Neuronal stem cell (in vitro differentiated cells): ENCODE data around the gene KCNN3.

Experiments
- DNase-seq: peaks from one replicate; pipeline ENCODE4 v3.0.0-alpha.2; 2013; ENCODE audit warnings: low spot score
- H2AFZ ChIP-seq: one replicate; pipeline ENCODE4 v1.6.1; 2013; ENCODE audit warnings: mild to moderate bottlenecking, low read length, inconsistent platforms
- H2AK5ac ChIP-seq: 2 replicates; pipeline ENCODE4 v1.6.1; 2013; ENCODE audit warnings: low read depth, mild to moderate bottlenecking, inconsistent platforms, low read length, moderate library complexity, mixed read lengths
- H2BK120ac ChIP-seq: 2 replicates; pipeline ENCODE4 v1.6.1; 2013; ENCODE audit warnings: low read depth, mild to moderate bottlenecking, inconsistent platforms, low read length, moderate library complexity, mixed read lengths
- H2BK12ac ChIP-seq: one replicate; pipeline ENCODE4 v1.6.1; 2013; ENCODE audit warnings: low read length, inconsistent platforms
- H2BK15ac ChIP-seq: 2 replicates; pipeline ENCODE4 v1.6.1; 2013; ENCODE audit warnings: mild to moderate bottlenecking, low read length, inconsistent platforms, mixed read lengths
- H2BK5ac ChIP-seq: one replicate; pipeline ENCODE4 v1.6.1; 2013; ENCODE audit warnings: inconsistent platforms, mild to moderate bottlenecking, low read length, moderate library complexity
- H3K14ac ChIP-seq: one replicate; pipeline ENCODE4 v1.6.1; 2013; ENCODE audit warnings: low read length, inconsistent platforms
- H3K18ac ChIP-seq: 2 replicates; pipeline ENCODE4 v1.6.1; 2013; ENCODE audit warnings: low read length, inconsistent platforms
- H3K23ac ChIP-seq: 2 replicates; pipeline ENCODE4 v1.6.1; 2013; ENCODE audit warnings: low read depth, mild to moderate bottlenecking, mixed read lengths, low read length, inconsistent platforms; ENCODE audit not compliant: poor library complexity
- H3K27ac ChIP-seq: replicated peaks from 3 replicates; pipeline ENCODE4 v1.5.1; 2013; ENCODE audit warnings: low read length, inconsistent platforms
- H3K27me3 ChIP-seq, 3 experiments: 2 replicates each; pipeline ENCODE4 v1.6.1; 2013; ENCODE audit warnings: low read length in 3 of 3, mild to moderate bottlenecking in 2 of 3, inconsistent platforms in 1 of 3, low read depth in 1 of 3, mixed read lengths in 1 of 3, moderate library complexity in 1 of 3; ENCODE audit not compliant: control insufficient read depth in 3 of 3, insufficient read depth in 3 of 3
- H3K36me3 ChIP-seq, 2 donors: replicated peaks in 1 of 2; 2 replicates each; pipeline ENCODE4 v1.6.1; 2013; ENCODE audit warnings: low read length in 2 of 2; ENCODE audit not compliant: control insufficient read depth in 2 of 2, insufficient read depth in 2 of 2
- H3K4ac ChIP-seq: 2 replicates; pipeline ENCODE4 v1.6.1; 2013; ENCODE audit warnings: inconsistent platforms, mild to moderate bottlenecking, low read length, moderate library complexity
- H3K4me1 ChIP-seq, 2 donors: 1 replicate in 1 of 2; 2 replicates in 1 of 2; pipeline ENCODE4 v1.6.1; 2013; ENCODE audit warnings: low read length in 2 of 2, low read depth in 1 of 2; ENCODE audit not compliant: control insufficient read depth in 2 of 2, insufficient read depth in 1 of 2
- H3K4me2 ChIP-seq: one replicate; pipeline ENCODE4 v1.6.1; 2013; ENCODE audit warnings: mild to moderate bottlenecking, low read length, inconsistent platforms; ENCODE audit not compliant: insufficient read depth, poor library complexity, severe bottlenecking
- H3K4me3 ChIP-seq, 2 donors: 2 replicates each; pipeline ENCODE4 v1.5.1; 2013; ENCODE audit warnings: low read length in 2 of 2, mild to moderate bottlenecking in 2 of 2, inconsistent platforms in 1 of 2, moderate library complexity in 1 of 2
- H3K79me1 ChIP-seq: one replicate; pipeline ENCODE4 v1.6.1; 2013; ENCODE audit warnings: low read depth, mild to moderate bottlenecking, inconsistent platforms, low read length, moderate library complexity
- H3K9ac ChIP-seq: one replicate; pipeline ENCODE4 v1.6.1; 2013; ENCODE audit warnings: mild to moderate bottlenecking, low read depth, low read length, inconsistent platforms; ENCODE audit not compliant: poor library complexity
- H3K9me3 ChIP-seq, 2 donors: replicated peaks in 1 of 2; 2 replicates each; pipeline versions ENCODE3 to v1.6.1; 2013; ENCODE audit warnings: low read length in 2 of 2, mild to moderate bottlenecking in 2 of 2, inconsistent platforms in 1 of 2, low read depth in 1 of 2, mixed read lengths in 1 of 2, moderate library complexity in 1 of 2; ENCODE audit not compliant: control insufficient read depth in 2 of 2, insufficient read depth in 1 of 2
- H4K8ac ChIP-seq: one replicate; pipeline ENCODE4 v1.6.1; 2013; ENCODE audit warnings: low read depth, mild to moderate bottlenecking, inconsistent platforms, low read length, moderate library complexity
- H4K91ac ChIP-seq: one replicate; pipeline ENCODE4 v1.6.1; 2013; ENCODE audit warnings: low read length, low read depth, mild to moderate bottlenecking, inconsistent platforms; ENCODE audit not compliant: poor library complexity
- WGBS, 2 donors: extraction: QIAGEN DNeasy Blood & Tissue Kit; methylation state at CpG; one replicate each; pipeline ENCODE4 v1.1.7; 2013; ENCODE audit warnings: missing lambda C conversion rate in 2 of 2, mixed read lengths in 1 of 2; ENCODE audit not compliant: insufficient read length in 2 of 2, insufficient replicate concordance in 1 of 2; ENCODE audit errors: extremely low coverage in 2 of 2; 5-methylcytosine and 5-hydroxymethylcytosine counted together

Gene KCNN3

GRCh38 chr1:154706851-154707250, 163.2 kb downstream of the KCNN3 start:
- DNase-seq = no peak
- no peak overlapping the region for H2BK15ac ChIP-seq

GRCh38 chr1:154705544-154705943, 164.5 kb downstream of the KCNN3 start:
- peaks cover 7 to 14% of the 10 kb centered on the region in 2 donors for H3K4me1 ChIP-seq
- H3K18ac ChIP-seq = no peak overlapping the region
- no peaks in the 10 kb centered on the region for H3K79me1 ChIP-seq
- WGBS, 2 donors = no CpG with 5 or more reads among the region's 2 CpGs
- H2AK5ac ChIP-seq = no peak overlapping the region
- H3K4me3 ChIP-seq = no peak overlapping the region
- H3K27me3 ChIP-seq = no peaks in the 10 kb centered on the region
- no peak overlapping the region for H3K14ac ChIP-seq
- H3K27ac ChIP-seq = no peak overlapping the region
- no peak overlapping the region for H2AFZ ChIP-seq
- DNase-seq = no peak
- H4K8ac ChIP-seq = no peak overlapping the region
- no peaks in the 10 kb centered on the region for H3K36me3 ChIP-seq
- H3K9me3 ChIP-seq = no peaks in the 10 kb centered on the region
- no peak overlapping the region for H2BK5ac ChIP-seq
- H3K4ac ChIP-seq = no peak overlapping the region
- H3K9ac ChIP-seq = no peak overlapping the region
- no peak overlapping the region for H2BK120ac ChIP-seq
- no peak overlapping the region for H3K4me2 ChIP-seq
- no peak overlapping the region for H3K23ac ChIP-seq
- no peak overlapping the region for H2BK12ac ChIP-seq
- H4K91ac ChIP-seq = no peak overlapping the region
- H2BK15ac ChIP-seq = no peak overlapping the region

More at GRCh38 chr1:154706851-154707250, 163.2 kb downstream of the KCNN3 start:
- H2AFZ ChIP-seq = no peak overlapping the region
- no peaks in the 10 kb centered on the region for H3K79me1 ChIP-seq
- no peak overlapping the region for H3K4ac ChIP-seq
- no peak overlapping the region for H2BK120ac ChIP-seq
- no peak overlapping the region for H2BK5ac ChIP-seq
- H3K4me1 ChIP-seq = peaks cover 6 to 8% of the 10 kb centered on the region in 2 donors
- H3K4me3 ChIP-seq = no peak overlapping the region
- H3K23ac ChIP-seq = no peak overlapping the region
- no peak overlapping the region for H3K4me2 ChIP-seq
- no peak overlapping the region for H3K18ac ChIP-seq
- H3K9ac ChIP-seq = no peak overlapping the region
- H3K27me3 ChIP-seq = no peaks in the 10 kb centered on the region
- WGBS, 2 donors = no CpG with 5 or more reads among the region's 1 CpG
- H3K14ac ChIP-seq = no peak overlapping the region
- no peak overlapping the region for H2AK5ac ChIP-seq
- no peak overlapping the region for H4K91ac ChIP-seq
- no peak overlapping the region for H2BK12ac ChIP-seq
- no peaks in the 10 kb centered on the region for H3K9me3 ChIP-seq
- H3K36me3 ChIP-seq = no peaks in the 10 kb centered on the region
- H3K27ac ChIP-seq = no peak overlapping the region
- H4K8ac ChIP-seq = no peak overlapping the region

GRCh38 chr1:154703170-154703569, 166.9 kb downstream of the KCNN3 start:
- Histone ChIP-seq H3K23ac (no peak overlapping the region), H2AK5ac (no peak overlapping the region), H3K36me3 (no peaks in the 10 kb centered on the region), H2BK15ac (no peak overlapping the region), H2AFZ (no peak overlapping the region), H3K79me1 (no peaks in the 10 kb centered on the region), H3K18ac (no peak overlapping the region), H3K9me3 (no peaks in the 10 kb centered on the region), H3K27me3 (no peaks in the 10 kb centered on the region), H2BK5ac (no peak overlapping the region), H2BK120ac (no peak overlapping the region), H2BK12ac (no peak overlapping the region), H4K91ac (no peak overlapping the region), H3K4me1 (peaks cover 7 to 13% of the 10 kb centered on the region in 2 donors), H3K27ac (no peak overlapping the region), H3K4ac (no peak overlapping the region), H3K14ac (no peak overlapping the region), H3K4me3 (no peak overlapping the region), H4K8ac (no peak overlapping the region), H3K4me2 (no peak overlapping the region), H3K9ac (no peak overlapping the region)
- DNase-seq = no peak
- WGBS, 2 donors = no CpG with 5 or more reads among the region's 5 CpGs

GRCh38 chr1:154698320-154699096, 171.6 kb downstream of the KCNN3 start:
- Histone ChIP-seq H3K79me1 (no peaks in the 10 kb centered on the region), H3K27ac (peak overlapping the region; percentile 1), H3K9ac (no peak overlapping the region), H3K27me3 (no peaks in the 10 kb centered on the region), H2BK120ac (no peak overlapping the region), H2AK5ac (no peak overlapping the region), H2BK15ac (no peak overlapping the region), H3K4me2 (no peak overlapping the region), H3K4ac (no peak overlapping the region), H2BK5ac (no peak overlapping the region), H3K14ac (no peak overlapping the region), H3K36me3 (no peaks in the 10 kb centered on the region), H3K4me3 (no peak overlapping the region), H3K23ac (no peak overlapping the region), H4K91ac (no peak overlapping the region), H3K9me3 (peaks cover 0 to 7% of the 10 kb centered on the region in 2 donors), H2BK12ac (no peak overlapping the region), H3K4me1 (peaks cover 10 to 22% of the 10 kb centered on the region in 2 donors), H2AFZ (peak overlapping the region; percentile 68), H4K8ac (no peak overlapping the region), H3K18ac (no peak overlapping the region)
- no CpG with 5 or more reads among the region's 4 CpGs for WGBS, 2 donors
- DNase-seq = no peak
